Measurements from ENCODE around the gene SMARCD1.
"Not testable (repeated sequence)": the region's sequence is repeated elsewhere in the genome, so short reads cannot be mapped to it uniquely, and the experiment has no call there.

The SMARCD1 gene

DNA sequence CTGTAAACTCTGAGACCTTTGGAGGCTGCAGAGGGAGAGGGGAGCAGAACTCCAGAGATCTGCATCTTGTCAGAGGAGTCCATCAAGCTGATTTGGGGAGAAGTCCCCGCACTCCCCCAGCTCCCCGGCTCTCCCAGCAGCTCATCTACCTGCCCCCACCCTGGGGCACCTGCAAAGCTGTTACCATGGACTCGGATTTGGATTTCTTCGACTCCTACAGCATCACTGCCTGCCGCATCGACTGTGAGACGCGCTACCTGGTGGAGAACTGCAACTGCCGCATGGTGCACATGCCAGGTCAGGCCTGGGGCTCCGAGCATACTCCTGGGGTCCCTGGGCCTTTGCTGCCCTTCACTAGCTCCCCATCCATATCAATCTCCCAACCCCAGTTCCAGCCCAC lies 6.9 kb upstream of the SMARCD1 start:
- DNase-seq = no peak

- DNase-seq = no peak
These were observed 5.4 kb upstream of the SMARCD1 start for GRCh38 chr12:50079771-50080170.

- DNase-seq = no peak
These were observed 3.9 kb upstream of the SMARCD1 start for GRCh38 chr12:50081096-50081808.

- DNase-seq = no peak
These were observed 2.5 kb upstream of the SMARCD1 start for GRCh38 chr12:50082644-50083043.

GRCh38 chr12:50083301-50083700 lies 1.8 kb upstream of the SMARCD1 start:
- no peak for DNase-seq

- not testable (repeated sequence) for DNase-seq
These were observed 750 bp upstream of the SMARCD1 start for GRCh38 chr12:50084409-50084774.

DNA sequence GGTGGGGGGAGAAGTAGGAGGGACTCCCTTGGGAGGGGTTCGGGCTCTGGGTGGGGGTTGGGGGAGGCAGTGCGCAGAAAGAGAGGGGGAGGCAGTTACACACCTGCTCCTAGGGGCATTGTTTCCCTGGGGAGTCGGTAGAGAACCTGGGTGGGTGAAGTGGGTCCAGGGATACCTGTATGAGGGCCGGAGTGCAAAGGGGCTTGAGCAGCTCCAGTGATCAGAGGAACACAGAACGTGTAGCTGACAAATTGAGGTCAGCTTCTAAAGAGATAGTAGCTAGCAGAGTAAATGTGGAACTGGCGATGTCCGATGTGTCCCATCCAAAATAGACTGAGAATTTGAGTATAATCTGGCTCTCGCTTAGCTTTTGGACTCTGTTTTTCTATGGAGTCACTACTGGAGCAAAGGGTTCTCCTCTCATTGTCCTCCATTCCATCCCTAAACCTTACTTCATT lies 502 bp downstream of the SMARCD1 start:
- no peak for DNase-seq

DNA sequence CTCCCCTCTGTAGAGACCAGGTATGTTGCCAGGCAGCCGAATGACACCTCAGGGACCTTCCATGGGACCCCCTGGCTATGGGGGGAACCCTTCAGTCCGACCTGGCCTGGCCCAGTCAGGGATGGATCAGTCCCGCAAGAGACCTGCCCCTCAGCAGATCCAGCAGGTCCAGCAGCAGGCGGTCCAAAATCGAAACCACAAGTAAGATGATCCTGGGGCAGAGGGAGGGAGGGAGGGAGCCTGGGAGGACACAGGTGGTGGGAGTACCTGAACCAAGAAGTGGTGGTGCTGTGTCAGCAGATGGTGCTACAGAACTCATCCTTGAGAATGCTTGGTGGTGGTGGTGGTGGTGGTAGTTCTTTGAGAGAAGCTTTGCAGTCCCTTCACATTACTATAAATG lies 1.0 kb downstream of the SMARCD1 start:
- no peak for DNase-seq

DNA sequence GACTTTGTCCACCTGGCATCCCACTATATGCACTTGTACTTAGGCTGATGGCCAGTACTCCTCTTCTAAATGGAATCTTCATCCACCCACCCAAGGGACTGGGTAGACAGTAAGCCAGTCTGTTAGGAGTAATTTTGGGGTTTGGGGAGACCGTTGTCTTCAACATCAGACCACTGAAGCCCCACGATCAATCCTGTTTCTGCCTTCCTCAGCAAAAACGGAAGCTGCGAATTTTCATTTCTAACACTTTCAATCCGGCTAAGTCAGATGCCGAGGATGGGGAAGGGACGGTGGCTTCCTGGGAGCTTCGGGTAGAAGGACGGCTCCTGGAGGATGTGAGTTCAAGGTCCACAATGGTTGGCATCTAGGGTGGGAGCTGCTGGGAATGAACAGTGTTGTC lies 2.0 kb downstream of the SMARCD1 start:
- no peak for DNase-seq

DNA sequence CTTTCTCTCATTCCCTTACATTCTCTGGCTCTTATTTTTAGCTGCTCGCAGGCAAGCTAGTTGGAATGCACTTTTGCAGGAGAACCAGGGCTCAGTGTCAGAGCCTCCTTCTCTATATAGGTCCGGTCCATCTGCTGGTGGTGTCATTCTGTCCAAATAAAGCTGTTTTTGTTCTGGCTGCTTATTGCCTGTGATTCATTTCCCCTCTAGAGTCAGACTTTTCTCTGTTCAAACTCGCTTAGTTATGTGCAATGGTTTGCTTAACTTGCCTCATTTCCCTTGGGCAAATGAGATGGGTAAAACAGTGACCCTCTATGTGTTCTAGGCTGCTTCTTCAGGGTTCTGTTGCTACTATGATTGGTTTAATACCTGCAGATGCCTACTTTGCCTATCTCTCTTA lies 2.9 kb downstream of the SMARCD1 start:
- no peak for DNase-seq

DNA sequence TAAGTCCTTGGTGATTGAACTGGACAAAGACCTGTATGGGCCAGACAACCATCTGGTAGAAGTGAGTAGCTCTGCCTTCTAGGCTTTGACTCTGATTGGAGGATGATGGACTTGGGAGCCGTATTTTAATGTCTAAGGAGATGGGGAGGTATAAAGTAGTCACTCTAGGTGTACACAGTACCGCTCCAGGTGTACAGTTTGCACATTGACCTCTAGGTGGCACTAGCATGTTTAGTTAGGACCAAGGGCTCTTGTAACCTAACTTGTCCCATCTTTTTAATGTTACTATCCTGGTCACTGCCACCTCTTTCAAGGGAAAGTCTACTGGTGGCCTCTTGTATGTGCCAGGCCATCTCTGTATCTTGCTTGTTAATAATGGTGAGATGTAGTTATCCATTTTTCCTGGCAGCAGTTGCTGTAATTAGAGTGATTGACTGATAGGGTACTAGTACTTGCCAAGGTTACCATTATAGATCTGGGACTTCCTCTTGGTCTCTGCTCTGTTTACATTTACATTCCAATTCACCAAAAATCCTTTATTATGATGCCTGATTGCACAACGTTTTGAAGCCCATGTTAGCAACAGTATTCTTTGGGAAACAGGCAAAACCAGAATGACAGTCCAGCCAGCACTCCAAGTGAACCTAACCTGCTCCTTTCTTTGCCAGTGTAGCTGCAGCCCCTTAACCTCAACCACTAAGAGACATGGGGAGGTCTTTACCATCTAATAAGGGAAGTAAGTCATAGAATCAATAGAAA lies 3.6 kb downstream of the SMARCD1 start:
- DNase-seq = peak; percentile 42

DNA sequence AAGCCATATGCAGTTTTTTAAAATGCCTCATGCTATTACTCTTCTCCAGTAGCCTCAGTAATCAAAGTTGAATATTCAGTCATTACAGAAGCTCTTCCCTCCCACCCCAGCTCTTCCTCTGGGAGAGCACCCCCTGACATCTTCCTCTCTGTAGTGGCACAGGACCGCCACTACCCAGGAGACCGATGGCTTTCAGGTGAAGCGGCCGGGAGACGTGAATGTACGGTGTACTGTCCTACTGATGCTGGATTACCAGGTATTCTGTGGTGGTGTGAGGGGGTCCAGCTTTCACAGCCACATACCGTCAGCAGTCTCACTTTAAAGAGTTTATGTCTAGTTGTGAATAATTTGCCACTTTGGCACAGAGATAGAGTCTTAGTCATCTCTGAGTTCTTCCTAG lies 4.6 kb downstream of the SMARCD1 start:
- DNase-seq = no peak

DNA sequence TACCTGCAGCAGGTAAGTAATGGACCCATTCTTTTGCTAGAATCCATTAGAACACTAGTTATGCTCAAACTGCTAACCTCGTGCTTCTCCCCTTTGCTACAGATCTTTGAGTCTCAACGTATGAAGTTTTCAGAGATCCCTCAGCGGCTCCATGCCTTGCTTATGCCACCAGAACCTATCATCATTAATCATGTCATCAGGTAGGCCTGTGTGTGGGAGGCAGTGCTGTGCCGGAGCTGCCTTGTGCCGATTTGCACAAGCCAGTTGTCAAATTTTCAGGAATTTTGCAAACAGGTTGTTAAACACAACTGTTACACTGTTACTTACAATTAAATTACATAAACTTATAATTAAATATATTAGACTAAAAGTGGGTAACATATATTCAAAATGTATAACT lies 5.2 kb downstream of the SMARCD1 start:
- no peak for DNase-seq

DNA sequence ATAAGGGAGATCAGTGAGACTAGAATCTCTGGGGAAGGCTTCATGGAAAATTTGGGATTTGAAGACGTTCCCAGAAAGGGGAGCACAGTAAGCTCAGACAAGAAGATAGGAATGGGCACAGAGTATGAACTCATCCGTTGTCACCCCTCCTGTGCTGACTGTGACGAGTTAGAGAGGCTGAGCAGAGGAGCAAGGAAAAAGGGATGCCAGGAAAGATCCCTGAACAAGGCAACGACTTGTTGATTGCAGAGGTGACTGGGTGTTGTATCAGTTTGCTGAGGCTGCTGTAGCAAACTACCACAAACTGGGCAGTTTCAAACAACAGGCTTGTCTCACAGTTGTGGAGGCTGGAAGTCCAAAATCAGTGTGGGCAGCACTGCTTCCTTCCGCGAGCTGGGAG lies 12.8 kb downstream of the SMARCD1 start:
- no peak for DNase-seq

GRCh38 chr12:50099302-50100008 lies 14.3 kb downstream of the SMARCD1 start:
- no peak for DNase-seq

GRCh38 chr12:50100561-50100960 lies 15.4 kb downstream of the SMARCD1 start:
- DNase-seq = no peak

GRCh38 chr12:50101663-50102062 lies 16.5 kb downstream of the SMARCD1 start:
- no peak for DNase-seq

GRCh38 chr12:50102131-50102531 lies 17.0 kb downstream of the SMARCD1 start:
- DNase-seq = no peak

GRCh38 chr12:50102646-50103309 lies 17.6 kb downstream of the SMARCD1 start:
- no peak for DNase-seq

DNA sequence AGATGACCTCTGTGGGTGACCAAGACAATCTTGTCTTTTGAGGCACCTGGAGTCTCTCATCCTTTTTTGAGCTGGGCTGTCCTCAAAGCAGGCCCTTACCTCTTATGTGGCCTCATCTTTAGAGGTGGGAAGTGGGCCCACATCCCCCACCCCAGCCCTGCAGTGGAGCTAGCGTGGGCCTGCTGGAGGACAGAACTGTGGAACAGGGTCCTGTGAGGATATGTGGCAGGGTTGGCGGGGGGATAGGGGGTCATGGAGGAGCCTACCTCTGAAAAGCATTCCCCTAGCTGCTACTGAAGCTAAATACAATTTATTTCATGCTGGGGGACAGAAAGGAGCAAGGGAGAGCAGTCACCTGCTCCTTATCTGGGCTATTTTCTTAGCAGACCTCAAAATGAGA lies 18.2 kb downstream of the SMARCD1 start:
- DNase-seq = no peak

DNA sequence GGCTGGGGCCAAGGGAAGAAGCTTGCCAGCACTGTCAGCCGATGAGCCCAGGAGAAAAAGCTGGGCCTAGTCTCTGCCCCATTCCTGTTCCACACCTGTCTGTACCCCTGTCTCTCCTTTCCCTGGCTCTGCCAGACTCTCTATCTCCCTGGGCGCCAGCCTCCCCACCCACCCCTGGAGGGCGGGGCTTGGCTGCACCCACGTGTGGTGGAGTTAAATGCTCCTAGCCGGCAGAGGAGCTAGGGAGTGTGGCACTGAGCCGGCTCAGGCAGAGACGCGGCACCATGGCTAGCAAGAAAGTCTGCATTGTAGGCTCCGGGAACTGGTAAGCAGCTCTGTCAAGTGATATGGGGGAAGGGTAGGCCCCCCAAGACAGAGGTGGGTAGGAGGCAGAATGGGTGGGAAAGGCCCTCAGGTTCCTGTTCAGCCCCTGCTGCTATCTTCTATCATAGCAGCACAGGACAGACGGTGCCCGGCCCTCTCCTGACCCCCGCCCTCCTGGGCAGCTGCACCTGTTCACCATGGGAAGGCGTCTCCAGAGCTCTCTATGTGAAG lies 18.7 kb downstream of the SMARCD1 start, which contains the start of gene GPD1:
TSS of gene GPD1 (plus strand) at position 242 of the 555 bp plus-strand sequence. CDS start at position 285, 43 bp downstream.
- DNase-seq = no peak

GRCh38 chr12:50104417-50105366 lies 19.6 kb downstream of the SMARCD1 start:
- no peak for DNase-seq

Measured in activated CD4-positive, CD25-positive, alpha-beta regulatory T cell treated with anti-CD3 and anti-CD28 coated beads, Interleukin-2, amount 50 U/mL, for 72 hours (primary cell).